Stimulated activated CD8-positive, alpha-beta memory T cell treated with anti-CD3 and anti-CD28 coated beads, Interleukin-15, amount 100 ng/mL, for 24 hours (primary cell): ENCODE data around the gene DYSF.

Source experiments
- DNase-seq: peaks from one replicate; pipeline ENCODE4 v3.0.0-alpha.2; 2020; ENCODE audit warnings: low read depth

The DYSF gene

DNA sequence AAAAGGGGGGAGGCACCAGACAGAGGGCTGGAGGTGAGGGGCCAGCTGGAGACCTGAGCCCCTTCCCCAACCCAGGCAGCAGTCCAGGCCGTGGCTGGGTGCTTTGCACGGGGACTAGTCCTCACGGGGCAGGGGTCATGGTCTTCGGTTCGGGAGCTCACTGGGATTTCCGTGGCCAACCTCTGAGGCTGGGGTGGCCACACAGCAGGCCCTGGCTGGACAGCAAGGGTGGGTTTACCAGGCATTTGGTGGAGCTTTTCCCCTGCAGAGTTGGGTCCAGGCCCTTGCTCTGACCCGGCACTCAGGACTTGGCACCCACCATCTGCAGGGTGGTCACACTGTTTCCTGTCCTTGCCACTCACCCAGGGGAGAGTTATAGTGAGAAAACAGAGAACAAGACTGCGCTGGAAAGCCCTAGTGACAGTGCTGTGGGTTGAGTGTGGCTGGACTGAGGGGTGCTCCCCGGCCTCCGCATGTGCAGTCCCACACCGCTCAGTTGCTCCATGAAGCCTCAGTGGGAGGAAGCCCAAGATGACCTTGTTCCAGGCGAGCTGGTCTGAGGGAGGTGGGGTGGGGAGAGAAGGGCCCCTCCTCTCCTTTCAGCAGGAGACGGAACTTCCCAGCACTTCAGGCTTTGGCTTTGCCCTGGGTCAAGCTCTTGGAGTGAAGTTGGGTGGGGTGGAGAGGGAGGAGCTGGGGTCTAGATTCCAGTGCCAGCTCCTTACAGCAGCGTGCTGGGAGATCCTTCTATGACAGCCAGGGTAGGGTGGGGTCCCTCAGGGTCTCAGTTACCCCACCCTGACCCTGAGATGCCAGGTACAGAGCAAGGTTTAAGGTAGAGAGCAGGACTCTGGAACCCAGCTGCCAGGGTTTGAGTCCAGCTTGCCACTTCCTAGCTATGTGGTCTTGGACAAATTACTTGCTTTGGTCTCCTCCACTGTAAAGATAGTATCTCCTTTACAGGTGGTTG lies 219.8 kb downstream of the DYSF start:
- DNase-seq, result no peak

DNA sequence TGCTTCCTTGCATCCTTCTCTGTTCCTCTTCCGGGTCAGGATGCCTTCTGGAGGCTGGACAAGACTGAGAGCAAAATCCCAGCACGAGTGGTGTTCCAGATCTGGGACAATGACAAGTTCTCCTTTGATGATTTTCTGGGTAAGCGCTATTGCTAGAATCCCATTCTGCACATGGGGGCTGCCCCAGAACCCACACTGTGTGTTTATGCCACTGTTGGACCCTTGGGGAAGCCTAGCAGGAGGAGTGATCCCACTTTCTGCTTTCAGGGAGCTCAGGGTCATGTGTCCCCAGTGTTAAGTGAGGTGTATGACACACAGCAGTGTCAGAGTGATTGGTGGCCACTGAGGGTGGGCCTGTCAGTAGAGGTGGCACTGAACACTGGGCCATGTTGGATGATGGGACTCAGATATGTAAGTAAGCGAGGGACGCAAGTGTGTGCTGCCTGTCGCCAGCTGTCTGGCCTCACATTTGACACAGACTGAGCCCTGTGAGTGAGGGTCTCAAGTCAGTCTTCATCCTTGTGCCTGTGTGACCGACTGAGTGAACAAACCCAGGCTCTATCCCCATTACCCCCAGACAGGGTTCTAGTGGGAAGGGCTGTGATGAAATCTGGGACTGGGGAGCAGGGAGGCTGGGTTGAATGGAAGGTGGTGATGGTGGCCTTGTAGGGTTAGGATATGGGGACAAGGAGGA lies 220.9 kb downstream of the DYSF start:
- no peak for DNase-seq

- DNase-seq, result no peak
Observed at GRCh38 chr2:71675296-71675695, 221.9 kb downstream of the DYSF start.

DNA sequence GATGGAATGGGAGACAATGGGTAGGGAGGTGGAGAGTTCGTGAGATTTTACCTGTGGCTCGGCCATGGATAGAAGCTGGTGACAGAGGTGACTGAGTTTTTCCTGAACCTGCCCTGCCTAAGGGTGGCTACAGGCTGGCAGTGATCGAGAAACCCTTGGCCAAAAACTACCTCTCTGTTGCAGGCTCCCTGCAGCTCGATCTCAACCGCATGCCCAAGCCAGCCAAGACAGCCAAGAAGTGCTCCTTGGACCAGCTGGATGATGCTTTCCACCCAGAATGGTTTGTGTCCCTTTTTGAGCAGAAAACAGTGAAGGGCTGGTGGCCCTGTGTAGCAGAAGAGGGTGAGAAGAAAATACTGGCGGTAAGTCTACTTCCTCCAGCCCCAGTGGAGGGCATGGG lies 225.5 kb downstream of the DYSF start:
- no peak for DNase-seq

GRCh38 chr2:71679491-71679890 lies 226.1 kb downstream of the DYSF start:
- DNase-seq, result no peak

DNA sequence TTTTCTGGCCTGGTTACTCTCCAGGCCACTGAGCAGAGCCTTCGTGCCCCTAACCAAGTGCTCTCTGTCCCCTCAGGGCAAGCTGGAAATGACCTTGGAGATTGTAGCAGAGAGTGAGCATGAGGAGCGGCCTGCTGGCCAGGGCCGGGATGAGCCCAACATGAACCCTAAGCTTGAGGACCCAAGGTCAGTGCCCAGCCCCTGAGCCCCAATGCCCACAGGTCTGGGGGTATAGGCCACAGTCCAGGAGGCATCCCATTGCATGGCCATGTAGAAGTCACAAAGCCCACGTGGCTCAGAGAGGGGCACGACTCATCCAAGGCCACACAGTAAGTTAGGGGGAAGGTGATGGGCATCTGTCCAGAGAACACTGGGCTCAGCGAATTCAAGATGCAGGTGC lies 227.6 kb downstream of the DYSF start:
- DNase-seq, result no peak

GRCh38 chr2:71681626-71682025 lies 228.3 kb downstream of the DYSF start:
- DNase-seq, result no peak

DNA sequence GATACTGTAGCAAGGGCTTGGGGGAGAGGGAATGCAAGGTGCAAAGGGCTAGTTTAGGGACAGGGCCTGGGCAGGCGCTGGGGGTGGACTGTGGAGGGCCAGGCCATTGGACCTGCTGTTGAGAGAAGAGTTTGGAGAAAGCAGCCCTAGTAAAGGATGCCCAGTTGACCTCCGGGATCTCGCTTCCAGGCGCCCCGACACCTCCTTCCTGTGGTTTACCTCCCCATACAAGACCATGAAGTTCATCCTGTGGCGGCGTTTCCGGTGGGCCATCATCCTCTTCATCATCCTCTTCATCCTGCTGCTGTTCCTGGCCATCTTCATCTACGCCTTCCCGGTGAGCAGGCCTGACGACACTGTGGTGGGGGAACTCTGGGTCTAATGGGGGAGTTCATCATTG lies 229.0 kb downstream of the DYSF start:
- DNase-seq, result no peak

DNA sequence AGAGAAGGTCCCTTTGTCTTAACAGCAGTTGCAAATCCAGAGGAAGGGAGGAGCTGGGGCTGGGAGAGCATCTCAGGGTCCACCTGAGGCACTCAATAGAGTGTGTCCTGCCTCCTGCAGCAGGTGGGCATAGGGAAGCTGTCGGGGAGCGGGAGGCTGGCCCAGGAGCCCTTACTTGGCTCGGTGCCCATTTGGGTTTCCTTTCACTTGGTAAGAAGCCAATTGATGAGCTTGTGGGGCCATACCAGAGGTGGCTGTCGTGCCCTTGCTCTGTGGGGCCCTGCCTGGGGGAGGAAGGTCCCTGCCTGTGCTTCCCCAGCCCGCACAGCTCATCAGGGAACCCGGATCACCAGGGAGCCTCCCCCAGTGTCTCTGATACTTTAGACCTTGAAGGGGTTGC lies 229.7 kb downstream of the DYSF start:
- no peak for DNase-seq

GRCh38 chr2:71683666-71684065 lies 230.3 kb downstream of the DYSF start:
- DNase-seq, result no peak

- no peak for DNase-seq
Observed at GRCh38 chr2:71684226-71685072, 231.1 kb downstream of the DYSF start.

- DNase-seq, result no peak
Observed at GRCh38 chr2:71685073-71685848, 231.9 kb downstream of the DYSF start.

DNA sequence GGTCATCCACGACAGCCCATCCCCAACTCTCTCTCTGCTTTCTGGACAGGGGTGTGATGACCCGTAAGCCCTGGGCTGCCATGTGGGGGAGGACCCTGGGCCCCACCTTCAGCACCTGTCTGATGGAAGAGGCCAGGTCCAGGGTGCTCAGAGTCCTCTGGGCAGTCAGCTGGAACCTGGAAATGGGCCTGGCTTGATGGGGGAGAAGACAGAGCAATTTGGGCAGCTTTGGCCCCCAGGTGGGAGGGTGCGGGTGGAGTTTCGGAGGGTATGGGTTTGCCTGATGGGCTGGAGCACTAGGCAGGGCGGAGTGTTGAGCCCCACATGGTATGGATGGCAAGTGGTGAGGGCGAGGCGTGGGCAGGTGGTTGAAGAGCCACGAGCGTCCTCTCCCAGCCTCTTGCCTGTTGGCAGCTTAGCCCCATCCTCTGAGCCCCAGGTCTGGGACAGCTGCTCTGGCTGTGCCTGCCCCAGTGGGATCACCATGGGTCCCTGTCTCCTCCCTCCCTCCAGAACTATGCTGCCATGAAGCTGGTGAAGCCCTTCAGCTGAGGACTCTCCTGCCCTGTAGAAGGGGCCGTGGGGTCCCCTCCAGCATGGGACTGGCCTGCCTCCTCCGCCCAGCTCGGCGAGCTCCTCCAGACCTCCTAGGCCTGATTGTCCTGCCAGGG lies 232.7 kb downstream of the DYSF start:
- no peak for DNase-seq

DNA sequence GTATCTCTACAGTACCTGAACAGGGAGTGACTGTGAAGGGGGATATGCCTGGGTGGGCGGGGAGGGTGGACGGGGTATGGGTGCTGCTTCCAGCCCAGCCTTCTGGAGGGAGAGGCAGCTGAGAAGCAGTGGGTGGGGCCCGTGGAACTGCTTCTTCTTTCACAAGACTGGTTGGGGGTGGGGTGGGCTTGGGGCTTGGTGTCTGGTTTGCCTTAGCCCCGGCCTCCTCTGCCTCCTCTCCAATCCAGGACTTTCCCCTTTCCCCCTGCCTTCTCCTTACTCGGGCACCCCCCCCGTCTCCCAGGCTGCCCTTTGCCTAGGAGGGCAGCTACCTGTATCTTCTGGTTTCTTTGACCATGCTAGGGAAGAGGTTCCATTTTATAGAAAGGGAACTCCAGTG lies 233.4 kb downstream of the DYSF start:
- DNase-seq, result no peak

- no peak for DNase-seq
Observed at GRCh38 chr2:71687412-71687811, 234.1 kb downstream of the DYSF start.

DNA sequence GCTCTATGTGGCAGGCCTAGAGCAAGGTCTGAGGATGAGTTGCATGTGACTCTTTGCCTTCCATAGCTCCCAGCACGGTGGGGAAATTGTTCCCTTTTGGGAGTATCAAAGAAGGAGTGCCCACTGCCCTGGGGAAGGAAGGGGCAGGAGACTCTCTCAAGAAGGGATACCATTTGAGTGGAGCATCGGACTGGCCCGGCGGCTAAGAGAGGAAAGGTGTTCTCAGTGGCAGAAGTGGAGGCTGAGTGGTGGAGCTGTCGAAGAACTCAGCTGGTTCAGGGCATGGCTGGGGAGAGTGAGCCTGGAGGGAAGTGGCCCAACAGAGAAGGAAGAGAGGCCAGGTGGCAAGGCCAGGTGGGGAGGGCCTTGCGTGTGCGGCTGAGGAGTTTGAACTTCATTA lies 235.2 kb downstream of the DYSF start:
- no peak for DNase-seq

- no peak for DNase-seq
Observed at GRCh38 chr2:71689393-71689792, 236.0 kb downstream of the DYSF start.

- no peak for DNase-seq
Observed at GRCh38 chr2:71689968-71690834, 236.8 kb downstream of the DYSF start.

GRCh38 chr2:71690876-71691475 lies 237.6 kb downstream of the DYSF start:
- no peak for DNase-seq
